Mononuclear cell (primary cell): ENCODE data around the gene ANKRD1. TPM values are rescaled to one million over a fixed set of nuclear protein-coding genes. Genes with fewer than 3 reads are reported as not detected.

Experiments
- H3K27me3 ChIP-seq: 2 replicates; pipeline ENCODE4 v1.6.0; 2011; ENCODE audit warnings: low read length, control low read depth; ENCODE audit not compliant: insufficient read depth
- H3K4me1 ChIP-seq: 2 replicates; pipeline ENCODE4 v1.5.1; 2011; ENCODE audit warnings: mild to moderate bottlenecking, low read length, control low read depth; ENCODE audit not compliant: insufficient read depth
- H3K4me3 ChIP-seq: 2 replicates; pipeline ENCODE4 v1.5.1; 2011; ENCODE audit warnings: mild to moderate bottlenecking, low read length, moderate library complexity
- H3K9me3 ChIP-seq: 2 replicates; pipeline ENCODE4 v1.5.1; 2011; ENCODE audit warnings: low read depth, mild to moderate bottlenecking, control low read depth, low read length
- total RNA-seq: library from RNA; depleted of rRNA; stranded (reverse); fragments of >200 nt; gene quantifications from one replicate; pipeline ENCODE4 v1.2.3, GENCODE V29; 2012

The ANKRD1 gene
- total RNA-seq, 1 donor = not detected

DNA sequence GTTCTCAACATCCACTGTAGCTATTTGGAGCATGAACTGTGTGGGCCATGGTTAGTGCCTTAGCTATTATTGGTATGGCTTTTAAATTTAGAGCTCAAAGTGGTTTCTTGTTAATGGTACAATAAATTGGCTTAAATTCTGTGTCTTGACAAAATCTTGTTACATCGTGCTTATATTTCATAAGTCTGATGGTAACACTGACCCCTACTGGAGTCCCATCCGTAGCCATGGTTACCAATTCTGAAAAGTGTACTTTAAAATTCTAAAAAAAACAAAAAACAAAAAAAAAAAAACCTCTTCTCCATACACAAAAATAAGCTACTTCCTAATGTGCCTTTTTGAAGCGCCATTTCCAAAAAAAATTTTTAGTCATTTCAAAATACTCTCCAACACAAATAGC lies 55.5 kb downstream of the ANKRD1 start:
- no peaks in the 10 kb centered on the region for H3K4me1 ChIP-seq
- H3K27me3 ChIP-seq = peaks cover 55% of the 10 kb centered on the region
- peaks cover 4% of the 10 kb centered on the region for H3K9me3 ChIP-seq
- H3K4me3 ChIP-seq = no peak overlapping the region

DNA sequence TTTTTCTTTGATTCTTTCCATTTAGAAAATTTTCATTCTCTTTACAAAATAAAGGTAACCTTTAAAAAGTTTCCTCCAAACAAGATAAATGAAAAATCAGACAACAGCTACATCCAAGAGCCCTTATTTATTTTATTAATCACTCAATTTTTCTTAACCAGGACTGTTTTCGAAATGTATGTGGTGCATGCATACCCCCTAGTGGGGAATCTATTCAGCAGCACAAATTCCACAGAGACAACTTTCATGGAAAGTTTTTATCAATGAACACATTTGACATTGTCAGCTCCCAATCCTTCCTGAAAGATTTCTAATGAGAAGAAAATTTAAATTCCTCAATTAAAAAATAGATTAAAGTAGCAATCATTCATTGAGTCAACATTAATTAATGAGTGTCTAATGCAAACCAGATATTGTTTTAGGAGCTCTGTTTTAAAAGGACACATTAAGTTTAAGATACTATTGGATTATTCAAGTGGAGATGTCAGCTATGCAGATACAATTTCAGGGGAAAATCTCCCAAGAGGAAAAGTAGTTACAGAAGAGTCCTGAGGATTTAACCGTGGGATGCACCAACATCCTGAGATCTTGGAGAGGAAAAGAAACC lies 57.9 kb downstream of the ANKRD1 start:
- peaks cover 17% of the 10 kb centered on the region for H3K4me1 ChIP-seq

More for the DNA sequence above, 57.9 kb downstream of the ANKRD1 start:
- H3K27me3 ChIP-seq = peaks cover 52% of the 10 kb centered on the region
- no peaks in the 10 kb centered on the region for H3K9me3 ChIP-seq
- no peak overlapping the region for H3K4me3 ChIP-seq

Other genes with a start within 250 kb of the ANKRD1 start
- 2.1 TPM for gene HTR7, start 63.0 kb downstream of the ANKRD1 start, total RNA-seq
- 34.1 TPM for gene RPP30, start 49.1 kb downstream of the ANKRD1 start, total RNA-seq